Hematopoietic multipotent progenitor cell treated with erythropoietin and hydrocortisone succinate and interleukin-3 and kit ligand, for 15 days (in vitro differentiated cells): ENCODE measurements around the gene THAP12.

Experiments
- DNase-seq: peaks from one replicate; pipeline ENCODE4 v3.0.0-alpha.2; 2015; ENCODE audit warnings: low spot score

Gene THAP12

GRCh38 chr11:76303399-76303798 lies 77.5 kb downstream of the THAP12 start:
- no peak for DNase-seq

- DNase-seq: no peak
Observed at GRCh38 chr11:76302996-76303395, 77.9 kb downstream of the THAP12 start.
